Neural cell (in vitro differentiated cells): ENCODE results near the gene CXCL5. TPM values are rescaled to one million over a fixed set of nuclear protein-coding genes. Genes with fewer than 3 reads are reported as not detected.

Source experiments
- H2AFZ ChIP-seq: fragments of 200-600, 300-800 bp; sonication (generic), shearing (Covaris generic); 2 replicates; pipeline ENCODE4 v1.6.0; 2014; ENCODE audit warnings: low read depth, mild to moderate bottlenecking, antibody characterized with exemption, low read length, moderate library complexity
- H3F3A ChIP-seq: fragments of 200-600 bp; shearing (Covaris generic); 2 replicates; pipeline ENCODE4 v1.6.1; 2016; ENCODE audit warnings: mild to moderate bottlenecking, moderate library complexity, mixed read lengths, antibody characterized with exemption, low read length; ENCODE audit not compliant: insufficient read depth, poor library complexity, severe bottlenecking
- H3K27ac ChIP-seq: fragments of 200-600, 300-800 bp; sonication (generic), shearing (Covaris generic); 2 replicates; pipeline ENCODE4 v1.5.1; 2014; ENCODE audit warnings: mild to moderate bottlenecking, low read length, moderate library complexity
- H3K27me3 ChIP-seq: fragments of 300-800, 200-600 bp; sonication (generic), shearing (Covaris generic); 2 replicates; pipeline ENCODE4 v1.6.0; 2014; ENCODE audit warnings: mild to moderate bottlenecking, low read depth, low read length, moderate library complexity; ENCODE audit not compliant: insufficient read depth
- H3K36me3 ChIP-seq: fragments of 300-800, 200-600 bp; sonication (generic), shearing (Covaris generic); 2 replicates; pipeline ENCODE4 v1.5.1; 2014; ENCODE audit warnings: mild to moderate bottlenecking, antibody characterized with exemption, low read length, moderate library complexity; ENCODE audit not compliant: insufficient read depth
- H3K4me2 ChIP-seq: fragments of 300-800, 200-600 bp; sonication (generic), shearing (Covaris generic); 2 replicates; pipeline ENCODE4 v1.6.0; 2014; ENCODE audit warnings: mild to moderate bottlenecking, low read length
- H3K4me3 ChIP-seq: fragments of 300-800, 200-600 bp; sonication (generic), shearing (Covaris generic); 2 replicates; pipeline ENCODE4 v1.5.1; 2014; ENCODE audit warnings: mild to moderate bottlenecking, low read length, moderate library complexity
- H3K79me2 ChIP-seq: fragments of 200-600 bp; shearing (Covaris generic); replicated peaks from 2 replicates; pipeline ENCODE4 v1.6.0; 2014; ENCODE audit warnings: mild to moderate bottlenecking, low read length, moderate library complexity; ENCODE audit not compliant: insufficient read depth
- H3K9ac ChIP-seq: fragments of 300-800, 200-600 bp; sonication (generic), shearing (Covaris generic); 2 replicates; pipeline ENCODE4 v1.6.1; 2016; ENCODE audit warnings: mild to moderate bottlenecking, low read length, mixed read lengths
- H3K9me2 ChIP-seq: fragments of 200-600 bp; shearing (Covaris generic); 2 replicates; pipeline ENCODE4 v1.6.1; 2016; ENCODE audit warnings: mild to moderate bottlenecking, low read length, mixed read lengths; ENCODE audit not compliant: insufficient read depth
- H3K9me3 ChIP-seq: fragments of 200-600, 300-800 bp; sonication (generic), shearing (Covaris generic); 2 replicates; pipeline ENCODE4 v1.6.1; 2016; ENCODE audit warnings: mild to moderate bottlenecking, mixed run types, low read length, moderate library complexity, mixed read lengths
- H4K20me1 ChIP-seq: fragments of 200-600 bp; shearing (Covaris generic); 2 replicates; pipeline ENCODE4 v1.6.1; 2016; ENCODE audit warnings: mild to moderate bottlenecking, mixed run types; ENCODE audit not compliant: insufficient read depth
- EP300 ChIP-seq: fragments of 450-650 bp; conservative IDR thresholded peaks from 2 replicates; pipeline ENCODE4 v1.6.1; 2014; ENCODE audit warnings: antibody characterized with exemption, mild to moderate bottlenecking, moderate library complexity; ENCODE audit not compliant: poor library complexity, severe bottlenecking
- EZH2 ChIP-seq: fragments of 200-600, 300-800 bp; shearing (Covaris generic), sonication (generic); IDR thresholded peaks from 2 replicates; pipeline ENCODE4 v1.6.1; 2014; ENCODE audit warnings: antibody characterized with exemption, low read length, borderline replicate concordance, mild to moderate bottlenecking; ENCODE audit not compliant: insufficient read depth, poor library complexity, severe bottlenecking
- MXI1 ChIP-seq: fragments of 450-650 bp; conservative IDR thresholded peaks from 2 replicates; pipeline ENCODE4 v1.6.1; 2014; ENCODE audit warnings: antibody characterized with exemption, mild to moderate bottlenecking; ENCODE audit not compliant: poor library complexity, severe bottlenecking
- POLR2AphosphoS5 ChIP-seq: IDR thresholded peaks from 2 replicates; pipeline ENCODE4 v1.6.1; 2012
- RAD21 ChIP-seq: fragments of 450-650 bp; conservative IDR thresholded peaks from 2 replicates; pipeline ENCODE4 v1.6.1; 2014; ENCODE audit warnings: antibody characterized with exemption, mild to moderate bottlenecking, moderate library complexity
- SMC3 ChIP-seq: fragments of 450-650 bp; conservative IDR thresholded peaks from 2 replicates; pipeline ENCODE4 v1.6.1; 2014; ENCODE audit warnings: antibody characterized with exemption, mild to moderate bottlenecking, moderate library complexity; ENCODE audit not compliant: poor library complexity
- TAF1 ChIP-seq: IDR thresholded peaks from 2 replicates; pipeline ENCODE4 v1.6.1; 2012; ENCODE audit warnings: low read depth
- polyA plus RNA-seq: library from polyadenylated mRNA; depleted of rRNA; stranded (reverse); fragments of >200 nt; gene quantifications from 2 replicates; pipeline ENCODE4 v1.2.3, GENCODE V29; 2014
- TF ChIP-seq, protein P1 (sequence below): IDR thresholded peaks from 2 replicates; pipeline ENCODE4 v1.6.1; 2012; ENCODE audit warnings: borderline replicate concordance
- TF ChIP-seq, protein P2 (sequence below): fragments of 450-650 bp; IDR thresholded peaks from 2 replicates; pipeline ENCODE4 v1.5.1; 2014; ENCODE audit warnings: antibody characterized with exemption, mild to moderate bottlenecking, moderate library complexity; ENCODE audit not compliant: poor library complexity, severe bottlenecking

CXCL5 gene
- polyA plus RNA-seq, 1 donor from 2014 or later = not detected

DNA sequence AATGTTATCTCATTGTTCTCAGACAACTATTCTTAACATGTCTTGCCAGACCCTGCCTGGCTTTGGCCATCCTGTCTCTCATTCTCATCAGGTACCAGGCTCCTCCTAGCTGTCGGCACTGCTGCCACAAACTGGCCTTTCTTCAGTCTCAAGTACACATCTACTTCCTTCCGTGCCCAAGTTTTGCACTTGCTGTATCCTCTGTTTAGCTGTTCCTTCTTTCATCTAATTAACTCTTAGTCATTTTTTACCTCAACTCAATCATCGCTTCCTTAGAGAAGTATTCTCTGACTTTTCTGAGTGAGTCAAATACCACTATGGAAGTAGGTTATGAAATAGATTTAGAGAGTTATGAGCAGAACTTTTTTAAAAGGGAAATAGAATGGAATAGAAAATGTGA lies 20.3 kb upstream of the CXCL5 start:
- no peaks in the 10 kb centered on the region for H3K9me3 ChIP-seq
- TF ChIP-seq TAF1 = no peak
- TF ChIP-seq MXI1 = no peak
- TF ChIP-seq POLR2AphosphoS5 = no peak
- TF ChIP-seq EZH2 = no peak
- no peak for TF ChIP-seq SMC3
- TF ChIP-seq EP300 = no peak
- TF ChIP-seq, protein P1, sequence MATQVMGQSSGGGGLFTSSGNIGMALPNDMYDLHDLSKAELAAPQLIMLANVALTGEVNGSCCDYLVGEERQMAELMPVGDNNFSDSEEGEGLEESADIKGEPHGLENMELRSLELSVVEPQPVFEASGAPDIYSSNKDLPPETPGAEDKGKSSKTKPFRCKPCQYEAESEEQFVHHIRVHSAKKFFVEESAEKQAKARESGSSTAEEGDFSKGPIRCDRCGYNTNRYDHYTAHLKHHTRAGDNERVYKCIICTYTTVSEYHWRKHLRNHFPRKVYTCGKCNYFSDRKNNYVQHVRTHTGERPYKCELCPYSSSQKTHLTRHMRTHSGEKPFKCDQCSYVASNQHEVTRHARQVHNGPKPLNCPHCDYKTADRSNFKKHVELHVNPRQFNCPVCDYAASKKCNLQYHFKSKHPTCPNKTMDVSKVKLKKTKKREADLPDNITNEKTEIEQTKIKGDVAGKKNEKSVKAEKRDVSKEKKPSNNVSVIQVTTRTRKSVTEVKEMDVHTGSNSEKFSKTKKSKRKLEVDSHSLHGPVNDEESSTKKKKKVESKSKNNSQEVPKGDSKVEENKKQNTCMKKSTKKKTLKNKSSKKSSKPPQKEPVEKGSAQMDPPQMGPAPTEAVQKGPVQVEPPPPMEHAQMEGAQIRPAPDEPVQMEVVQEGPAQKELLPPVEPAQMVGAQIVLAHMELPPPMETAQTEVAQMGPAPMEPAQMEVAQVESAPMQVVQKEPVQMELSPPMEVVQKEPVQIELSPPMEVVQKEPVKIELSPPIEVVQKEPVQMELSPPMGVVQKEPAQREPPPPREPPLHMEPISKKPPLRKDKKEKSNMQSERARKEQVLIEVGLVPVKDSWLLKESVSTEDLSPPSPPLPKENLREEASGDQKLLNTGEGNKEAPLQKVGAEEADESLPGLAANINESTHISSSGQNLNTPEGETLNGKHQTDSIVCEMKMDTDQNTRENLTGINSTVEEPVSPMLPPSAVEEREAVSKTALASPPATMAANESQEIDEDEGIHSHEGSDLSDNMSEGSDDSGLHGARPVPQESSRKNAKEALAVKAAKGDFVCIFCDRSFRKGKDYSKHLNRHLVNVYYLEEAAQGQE = no peak
- TF ChIP-seq RAD21 = no peak
- TF ChIP-seq, protein P2, sequence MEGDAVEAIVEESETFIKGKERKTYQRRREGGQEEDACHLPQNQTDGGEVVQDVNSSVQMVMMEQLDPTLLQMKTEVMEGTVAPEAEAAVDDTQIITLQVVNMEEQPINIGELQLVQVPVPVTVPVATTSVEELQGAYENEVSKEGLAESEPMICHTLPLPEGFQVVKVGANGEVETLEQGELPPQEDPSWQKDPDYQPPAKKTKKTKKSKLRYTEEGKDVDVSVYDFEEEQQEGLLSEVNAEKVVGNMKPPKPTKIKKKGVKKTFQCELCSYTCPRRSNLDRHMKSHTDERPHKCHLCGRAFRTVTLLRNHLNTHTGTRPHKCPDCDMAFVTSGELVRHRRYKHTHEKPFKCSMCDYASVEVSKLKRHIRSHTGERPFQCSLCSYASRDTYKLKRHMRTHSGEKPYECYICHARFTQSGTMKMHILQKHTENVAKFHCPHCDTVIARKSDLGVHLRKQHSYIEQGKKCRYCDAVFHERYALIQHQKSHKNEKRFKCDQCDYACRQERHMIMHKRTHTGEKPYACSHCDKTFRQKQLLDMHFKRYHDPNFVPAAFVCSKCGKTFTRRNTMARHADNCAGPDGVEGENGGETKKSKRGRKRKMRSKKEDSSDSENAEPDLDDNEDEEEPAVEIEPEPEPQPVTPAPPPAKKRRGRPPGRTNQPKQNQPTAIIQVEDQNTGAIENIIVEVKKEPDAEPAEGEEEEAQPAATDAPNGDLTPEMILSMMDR = no peak

DNA sequence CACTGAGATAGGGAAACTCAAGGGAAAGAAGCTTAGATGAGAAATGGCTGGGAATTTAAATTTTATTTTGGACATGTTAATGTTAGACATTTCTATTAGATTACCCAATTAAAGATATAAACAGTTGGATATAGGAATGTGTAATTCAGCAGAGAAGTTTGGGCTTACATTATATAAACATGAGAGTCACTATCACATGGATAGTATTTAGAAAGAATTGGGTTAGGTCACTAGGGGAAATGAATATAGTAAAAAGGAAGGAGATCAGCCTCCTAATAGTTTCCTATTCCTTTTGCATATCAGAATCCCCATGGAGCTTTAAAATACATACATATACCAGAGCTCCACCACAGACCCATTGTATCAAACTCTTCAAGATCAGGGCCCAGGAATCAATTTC lies 19.6 kb upstream of the CXCL5 start:
- Histone ChIP-seq H3K79me2 (no peaks in the 10 kb centered on the region), H3K9me3 (no peaks in the 10 kb centered on the region), H3K9ac (no peak overlapping the region), H3K27me3 (no peaks in the 10 kb centered on the region), H3K27ac (no peak overlapping the region), H3K36me3 (no peaks in the 10 kb centered on the region), H3K4me3 (no peak overlapping the region), H4K20me1 (no peaks in the 10 kb centered on the region), H3F3A (no peaks in the 10 kb centered on the region), H3K9me2 (no peaks in the 10 kb centered on the region), H3K4me2 (no peak overlapping the region), H2AFZ (no peak overlapping the region)
- TF ChIP-seq EZH2 (no peak), SMC3 (no peak), MXI1 (no peak), EP300 (no peak), RAD21 (no peak)
- TF ChIP-seq, protein P1 = no peak
- TF ChIP-seq, protein P2 = no peak

More for the DNA sequence above, 20.3 kb upstream of the CXCL5 start:
- Histone ChIP-seq H3F3A (no peaks in the 10 kb centered on the region), H3K9me2 (no peaks in the 10 kb centered on the region), H3K4me3 (no peak overlapping the region), H3K36me3 (no peaks in the 10 kb centered on the region), H3K27me3 (no peaks in the 10 kb centered on the region), H3K9ac (no peak overlapping the region), H3K27ac (no peak overlapping the region), H3K79me2 (no peaks in the 10 kb centered on the region), H3K4me2 (no peak overlapping the region), H4K20me1 (no peaks in the 10 kb centered on the region), H2AFZ (no peak overlapping the region)
